HUES48 (cell line): ENCODE measurements around the gene CDH10.

Source experiments
- H3K27ac ChIP-seq: one replicate; pipeline ENCODE4 v1.7.0; 2013; ENCODE audit warnings: low read depth, low read length, inconsistent platforms
- H3K27me3 ChIP-seq: 2 replicates; pipeline ENCODE4 v1.6.1; 2013; ENCODE audit warnings: mild to moderate bottlenecking, low read length; ENCODE audit not compliant: control insufficient read depth, insufficient read depth
- H3K36me3 ChIP-seq: 2 replicates; pipeline ENCODE4 v1.6.1; 2013; ENCODE audit warnings: low read length; ENCODE audit not compliant: control insufficient read depth, insufficient read depth
- H3K4me1 ChIP-seq: 2 replicates; pipeline ENCODE4 v1.6.1; 2013; ENCODE audit warnings: mild to moderate bottlenecking, low read length; ENCODE audit not compliant: control insufficient read depth, insufficient read depth
- H3K4me3 ChIP-seq: 2 replicates; pipeline ENCODE4 v1.5.1; 2013; ENCODE audit warnings: mild to moderate bottlenecking, low read depth, low read length
- H3K9ac ChIP-seq: 2 replicates; pipeline ENCODE4 v1.6.1; 2013; ENCODE audit warnings: mild to moderate bottlenecking, low read depth, low read length, moderate library complexity
- H3K9me3 ChIP-seq: 2 replicates; pipeline ENCODE4 v1.6.1; 2013; ENCODE audit warnings: low read length; ENCODE audit not compliant: control insufficient read depth, insufficient read depth

Gene CDH10

GRCh38 chr5:24644761-24645160, at the start of gene CDH10:
Gene CDH10, minus strand, starts transcription at chr5:24644978. Its CDS starts 51,488 bp downstream, at chr5:24593490.
- H3K27ac ChIP-seq = peak within 1 kb of the TSS; percentile 83
- H3K4me1 ChIP-seq = peaks cover 14% of the 10 kb centered on the region
- peaks cover 19% of the 10 kb centered on the region for H3K27me3 ChIP-seq
- H3K9me3 ChIP-seq = no peaks in the 10 kb centered on the region
- H3K4me3 ChIP-seq = peak within 1 kb of the TSS; percentile 61
- H3K9ac ChIP-seq = no peak within 1 kb of the TSS
- H3K36me3 ChIP-seq = no peaks in the 10 kb centered on the region

GRCh38 chr5:24693609-24694008, 48.8 kb upstream of the CDH10 start:
- no peaks in the 10 kb centered on the region for H3K9me3 ChIP-seq

GRCh38 chr5:24691074-24691473, 46.3 kb upstream of the CDH10 start:
- Histone ChIP-seq H3K27ac (no peak overlapping the region), H3K4me1 (no peaks in the 10 kb centered on the region), H3K36me3 (no peaks in the 10 kb centered on the region), H3K9ac (no peak overlapping the region), H3K27me3 (no peaks in the 10 kb centered on the region), H3K4me3 (no peak overlapping the region), H3K9me3 (peaks cover 8% of the 10 kb centered on the region)

More at GRCh38 chr5:24693609-24694008, 48.8 kb upstream of the CDH10 start:
- H3K36me3 ChIP-seq = no peaks in the 10 kb centered on the region
- H3K9ac ChIP-seq = no peak overlapping the region
- no peak overlapping the region for H3K4me3 ChIP-seq
- no peak overlapping the region for H3K27ac ChIP-seq
- H3K27me3 ChIP-seq = no peaks in the 10 kb centered on the region
- no peaks in the 10 kb centered on the region for H3K4me1 ChIP-seq

- Histone ChIP-seq H3K27ac (no peak overlapping the region), H3K9ac (no peak overlapping the region), H3K9me3 (peaks cover 25% of the 10 kb centered on the region), H3K4me1 (no peaks in the 10 kb centered on the region), H3K27me3 (no peaks in the 10 kb centered on the region), H3K36me3 (no peaks in the 10 kb centered on the region), H3K4me3 (no peak overlapping the region)
Measured at GRCh38 chr5:24681106-24681505, 36.3 kb upstream of the CDH10 start.

- Histone ChIP-seq H3K9ac (no peak overlapping the region), H3K9me3 (no peaks in the 10 kb centered on the region), H3K4me1 (no peaks in the 10 kb centered on the region), H3K27me3 (no peaks in the 10 kb centered on the region), H3K36me3 (no peaks in the 10 kb centered on the region), H3K27ac (no peak overlapping the region), H3K4me3 (no peak overlapping the region)
Measured at GRCh38 chr5:24668050-24668449, 23.3 kb upstream of the CDH10 start.

GRCh38 chr5:24649531-24649930, 4.8 kb upstream of the CDH10 start:
- Histone ChIP-seq H3K27me3 (no peaks in the 10 kb centered on the region), H3K27ac (no peak overlapping the region), H3K36me3 (no peaks in the 10 kb centered on the region), H3K9ac (no peak overlapping the region), H3K4me1 (peaks cover 7% of the 10 kb centered on the region), H3K9me3 (no peaks in the 10 kb centered on the region), H3K4me3 (no peak overlapping the region)

GRCh38 chr5:24646915-24647314, 2.1 kb upstream of the CDH10 start:
- H3K36me3 ChIP-seq = no peaks in the 10 kb centered on the region
- peaks cover 14% of the 10 kb centered on the region for H3K4me1 ChIP-seq
- no peak overlapping the region for H3K27ac ChIP-seq
- no peak overlapping the region for H3K9ac ChIP-seq
- peaks cover 19% of the 10 kb centered on the region for H3K27me3 ChIP-seq
- no peak overlapping the region for H3K4me3 ChIP-seq
- H3K9me3 ChIP-seq = no peaks in the 10 kb centered on the region

- Histone ChIP-seq H3K4me3 (peak overlapping the region; percentile 61), H3K36me3 (no peaks in the 10 kb centered on the region), H3K27ac (no peak overlapping the region), H3K27me3 (peaks cover 19% of the 10 kb centered on the region), H3K9ac (no peak overlapping the region), H3K9me3 (no peaks in the 10 kb centered on the region), H3K4me1 (peaks cover 14% of the 10 kb centered on the region)
Measured at GRCh38 chr5:24645483-24645882, 705 bp upstream of the CDH10 start.

- Histone ChIP-seq H3K4me3 (no peak overlapping the region), H3K36me3 (no peaks in the 10 kb centered on the region), H3K9me3 (no peaks in the 10 kb centered on the region)
Measured at GRCh38 chr5:24643880-24644279, 898 bp downstream of the CDH10 start.

GRCh38 chr5:24643156-24643555, 1.6 kb downstream of the CDH10 start:
- H3K27me3 ChIP-seq = peaks cover 19% of the 10 kb centered on the region
- no peaks in the 10 kb centered on the region for H3K36me3 ChIP-seq

More at GRCh38 chr5:24643880-24644279, 898 bp downstream of the CDH10 start:
- Histone ChIP-seq H3K27ac (peak overlapping the region; percentile 83), H3K9ac (no peak overlapping the region), H3K4me1 (peaks cover 14% of the 10 kb centered on the region), H3K27me3 (peaks cover 19% of the 10 kb centered on the region)

GRCh38 chr5:24642022-24642421, 2.8 kb downstream of the CDH10 start:
- H3K4me3 ChIP-seq = no peak overlapping the region
- peaks cover 19% of the 10 kb centered on the region for H3K27me3 ChIP-seq
- H3K36me3 ChIP-seq = no peaks in the 10 kb centered on the region
- H3K9ac ChIP-seq = no peak overlapping the region
- H3K9me3 ChIP-seq = no peaks in the 10 kb centered on the region
- no peak overlapping the region for H3K27ac ChIP-seq
- peaks cover 14% of the 10 kb centered on the region for H3K4me1 ChIP-seq

More at GRCh38 chr5:24643156-24643555, 1.6 kb downstream of the CDH10 start:
- Histone ChIP-seq H3K9ac (no peak overlapping the region), H3K4me3 (no peak overlapping the region), H3K27ac (no peak overlapping the region), H3K4me1 (peaks cover 14% of the 10 kb centered on the region), H3K9me3 (no peaks in the 10 kb centered on the region)

GRCh38 chr5:24635209-24635608, 9.6 kb downstream of the CDH10 start:
- Histone ChIP-seq H3K4me1 (peaks cover 9% of the 10 kb centered on the region; the same call in 1 of the 2 replicates), H3K36me3 (no peaks in the 10 kb centered on the region), H3K27ac (no peak overlapping the region), H3K4me3 (no peak overlapping the region), H3K9ac (no peak overlapping the region), H3K9me3 (no peaks in the 10 kb centered on the region), H3K27me3 (no peaks in the 10 kb centered on the region)
